ENCODE results near the gene SDR42E1. TPM values are rescaled to one million over a fixed set of nuclear protein-coding genes. Genes with fewer than 3 reads are reported as not detected.

SDR42E1 gene
- total RNA-seq, 4 donors from 2014 or later, result 17.8 to 34.4 (median 31.2) TPM

DNA sequence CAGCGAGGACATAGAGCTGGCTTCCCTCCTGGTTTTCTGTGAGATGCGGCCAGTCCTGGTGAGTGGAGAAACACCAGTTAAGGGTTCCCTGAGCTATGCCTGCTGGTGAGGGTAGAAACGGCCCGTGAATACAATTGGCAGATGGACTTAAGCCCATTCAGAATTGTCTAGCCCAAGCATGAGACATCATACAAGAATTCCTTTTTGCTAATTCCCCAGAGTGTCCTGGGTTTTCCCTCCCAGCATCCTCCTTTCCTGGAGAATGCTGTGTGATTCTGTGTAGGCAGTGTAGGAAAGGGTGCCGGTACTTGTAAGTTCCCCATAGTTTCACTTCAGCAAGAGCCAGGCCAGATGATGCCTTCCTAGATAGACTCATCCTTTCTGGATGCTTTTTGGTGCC, 65.1 kb downstream of the SDR42E1 start:
- intact Hi-C loops (cut with DNase I; ENCODE audit: low total_unique reads), result no loop called here
- TF ChIP-seq POLR2A (IDR thresholded peaks at IDR 0.05), result no peak
- no peak for TF ChIP-seq CTCF (IDR thresholded peaks at IDR 0.05)
- no peak for DNase-seq (ENCODE audit: low spot score in 2 of 2)
- H3K4me3 ChIP-seq (ENCODE audit: low read depth, poor library complexity, severe bottlenecking), result no peak overlapping the region
- WGBS, 2 donors, result 83 to 87% methylated on average over 5 of the region's 5 CpGs

- no peak for DNase-seq (ENCODE audit: low spot score in 2 of 2)
- no peak overlapping the region for H3K4me3 ChIP-seq (ENCODE audit: low read depth, poor library complexity, severe bottlenecking)
- TF ChIP-seq CTCF (IDR thresholded peaks at IDR 0.05) (no peak), POLR2A (IDR thresholded peaks at IDR 0.05) (no peak)
- WGBS, 2 donors, result 85 to 96% methylated on average over 1 of the region's 1 CpG
- intact Hi-C loops (cut with DNase I; ENCODE audit: low total_unique reads), result no loop called here
These were observed 65.6 kb downstream of the SDR42E1 start for GRCh38 chr16:81945665-81946064.

GRCh38 chr16:81942007-81942601, 69.2 kb downstream of the SDR42E1 start:
- intact Hi-C loops (cut with DNase I; ENCODE audit: low total_unique reads), result no loop called here
- DNase-seq (ENCODE audit: low spot score in 2 of 2), result no peak
- no peak overlapping the region for H3K4me3 ChIP-seq (ENCODE audit: low read depth, poor library complexity, severe bottlenecking)
- 83 to 86% methylated on average over 7 of the region's 7 CpGs for WGBS, 2 donors
- TF ChIP-seq POLR2A (IDR thresholded peaks at IDR 0.05) (no peak), CTCF (IDR thresholded peaks at IDR 0.05) (no peak)

DNA sequence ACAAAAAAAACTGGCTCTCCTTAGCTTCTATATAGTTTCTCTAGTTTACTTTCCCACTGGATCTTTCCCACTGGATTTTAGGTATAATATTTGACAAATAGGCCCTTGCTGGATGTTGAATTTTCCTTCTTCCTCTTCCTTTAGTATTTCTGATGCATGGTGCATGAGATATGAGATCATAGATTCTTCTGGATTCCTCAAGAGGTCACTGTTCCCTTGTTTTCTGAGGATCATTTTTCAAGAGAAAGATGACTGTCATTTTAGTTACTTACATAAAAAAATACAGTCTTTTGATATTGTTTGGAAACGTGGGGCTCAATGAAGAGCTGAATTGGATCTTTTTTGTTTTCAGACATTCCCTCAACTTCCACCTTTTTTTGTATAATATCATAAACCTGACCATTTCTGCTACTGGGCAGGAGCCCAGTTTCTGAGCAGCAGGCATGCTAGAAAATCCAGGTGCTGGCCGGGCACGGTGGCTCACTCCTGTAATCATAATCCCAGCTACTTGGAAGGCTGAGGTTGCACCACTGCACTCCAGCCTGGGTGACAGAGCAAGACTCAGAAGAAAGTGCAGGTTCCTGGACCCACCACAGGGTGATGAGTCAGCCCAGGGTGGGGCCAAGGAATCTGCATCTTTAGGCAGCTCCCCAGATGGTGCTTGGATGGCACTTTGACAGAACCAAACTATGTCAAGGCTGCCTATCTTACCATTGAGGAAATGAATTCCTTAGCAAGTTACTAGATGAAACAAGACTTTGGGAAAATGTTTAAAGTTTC, 70.3 kb downstream of the SDR42E1 start:
- no peak overlapping the region for H3K4me3 ChIP-seq (ENCODE audit: low read depth, poor library complexity, severe bottlenecking)
- intact Hi-C loops (cut with DNase I; ENCODE audit: low total_unique reads), result no loop called here
- 25 to 38% methylated on average over 3 of the region's 3 CpGs for WGBS, 2 donors
- no peak for TF ChIP-seq POLR2A (IDR thresholded peaks at IDR 0.05)
- no peak for TF ChIP-seq CTCF (IDR thresholded peaks at IDR 0.05)
- no peak for DNase-seq (ENCODE audit: low spot score in 2 of 2)

- TF ChIP-seq CTCF (IDR thresholded peaks at IDR 0.05) (no peak), POLR2A (IDR thresholded peaks at IDR 0.05) (no peak)
- intact Hi-C loops (cut with DNase I; ENCODE audit: low total_unique reads), result no loop called here
- no peak for DNase-seq (ENCODE audit: low spot score in 2 of 2)
- H3K4me3 ChIP-seq (ENCODE audit: low read depth, poor library complexity, severe bottlenecking), result no peak overlapping the region
- WGBS, 2 donors, result 71 to 78% methylated on average over 7 of the region's 7 CpGs
These were observed 71.9 kb downstream of the SDR42E1 start for GRCh38 chr16:81939164-81940056.

Other genes with a start within 250 kb of the SDR42E1 start
- gene PLCG2, start 232.2 kb downstream of the SDR42E1 start, total RNA-seq, result 10 to 100 TPM in 2 of 4 donors, 1 to 10 TPM in 2; 7.0 to 14.1 (median 10.2) TPM
- 1 to 10 TPM in 3 of 4 donors, not detected in 1; 3.0 to 6.0 (median 5.2) TPM for gene HSD17B2, start 23.8 kb upstream of the SDR42E1 start, total RNA-seq
- gene MPHOSPH6, start 158.8 kb upstream of the SDR42E1 start, total RNA-seq, result 10 to 100 TPM; 23.5 to 31.1 (median 28.2) TPM